Measurements from ENCODE around the gene KANSL2.
"Not testable (repeated sequence)": the region's sequence is repeated elsewhere in the genome, so short reads cannot be mapped to it uniquely, and the experiment has no call there.

The KANSL2 gene

DNA sequence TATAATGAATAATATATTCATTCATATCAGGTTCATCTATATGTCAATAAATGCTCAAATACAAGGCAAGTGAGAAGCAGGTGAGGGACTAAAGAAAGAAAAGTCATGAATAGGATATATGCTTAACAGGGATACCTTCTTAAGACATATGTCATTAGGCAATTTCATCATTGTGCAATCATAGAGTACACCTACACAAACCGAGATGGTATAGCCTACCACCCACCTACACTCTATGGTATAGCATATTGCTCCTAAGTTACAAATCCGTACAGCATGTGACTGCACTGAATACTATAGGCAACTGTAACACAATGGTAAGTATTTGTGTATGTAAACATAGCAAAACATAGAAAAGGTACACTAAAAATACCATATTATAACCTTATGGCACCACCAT is 39.0 kb downstream of the KANSL2 start:
- H3K9me3 ChIP-seq (ENCODE audit: insufficient read depth, low read length, severe bottlenecking): peaks cover 15% of the 10 kb centered on the region
- ATAC-seq (ENCODE audit: insufficient read depth, low read depth): no peak
- no peaks in the 10 kb centered on the region for H3K4me1 ChIP-seq (ENCODE audit: insufficient read depth, low read length)
- no peak overlapping the region for H3K4me3 ChIP-seq (ENCODE audit: low read depth in 1 of 2, low read length in 2 of 2)
- no peak overlapping the region for H3K9ac ChIP-seq (ENCODE audit: low read depth, low read length)
- TF ChIP-seq, protein P1, sequence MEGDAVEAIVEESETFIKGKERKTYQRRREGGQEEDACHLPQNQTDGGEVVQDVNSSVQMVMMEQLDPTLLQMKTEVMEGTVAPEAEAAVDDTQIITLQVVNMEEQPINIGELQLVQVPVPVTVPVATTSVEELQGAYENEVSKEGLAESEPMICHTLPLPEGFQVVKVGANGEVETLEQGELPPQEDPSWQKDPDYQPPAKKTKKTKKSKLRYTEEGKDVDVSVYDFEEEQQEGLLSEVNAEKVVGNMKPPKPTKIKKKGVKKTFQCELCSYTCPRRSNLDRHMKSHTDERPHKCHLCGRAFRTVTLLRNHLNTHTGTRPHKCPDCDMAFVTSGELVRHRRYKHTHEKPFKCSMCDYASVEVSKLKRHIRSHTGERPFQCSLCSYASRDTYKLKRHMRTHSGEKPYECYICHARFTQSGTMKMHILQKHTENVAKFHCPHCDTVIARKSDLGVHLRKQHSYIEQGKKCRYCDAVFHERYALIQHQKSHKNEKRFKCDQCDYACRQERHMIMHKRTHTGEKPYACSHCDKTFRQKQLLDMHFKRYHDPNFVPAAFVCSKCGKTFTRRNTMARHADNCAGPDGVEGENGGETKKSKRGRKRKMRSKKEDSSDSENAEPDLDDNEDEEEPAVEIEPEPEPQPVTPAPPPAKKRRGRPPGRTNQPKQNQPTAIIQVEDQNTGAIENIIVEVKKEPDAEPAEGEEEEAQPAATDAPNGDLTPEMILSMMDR (IDR thresholded peaks at IDR 0.05; ENCODE audit: borderline replicate concordance, extremely low read depth, low read length, poor library complexity, severe bottlenecking): no peak
- no peak for TF ChIP-seq EZH2 (IDR thresholded peaks at IDR 0.05; ENCODE audit: borderline replicate concordance, low read depth, low read length, severe bottlenecking)
- H3K27ac ChIP-seq (ENCODE audit: low read length): no peak overlapping the region
- H3K79me2 ChIP-seq (ENCODE audit: insufficient read depth, low read length): no peaks in the 10 kb centered on the region
- no peak for DNase-seq
- H3K4me2 ChIP-seq (ENCODE audit: insufficient read depth, low read length): no peak overlapping the region
- H2AFZ ChIP-seq (ENCODE audit: low read depth, low read length): no peak overlapping the region
- H3K36me3 ChIP-seq (ENCODE audit: insufficient read depth, low read length): peaks cover 36% of the 10 kb centered on the region
- H4K20me1 ChIP-seq (ENCODE audit: insufficient read depth, low read length): no peaks in the 10 kb centered on the region
- no peaks in the 10 kb centered on the region for H3K27me3 ChIP-seq (ENCODE audit: insufficient read depth, low read length, poor library complexity)

GRCh38 chr12:48641752-48642555 is 40.1 kb downstream of the KANSL2 start:
- H3K4me3 ChIP-seq (ENCODE audit: low read depth in 1 of 2, low read length in 2 of 2); H3K9ac ChIP-seq (ENCODE audit: low read depth, low read length); ATAC-seq (ENCODE audit: insufficient read depth, low read depth); H3K4me2 ChIP-seq (ENCODE audit: insufficient read depth, low read length); H2AFZ ChIP-seq (ENCODE audit: low read depth, low read length); H3K4me1 ChIP-seq (ENCODE audit: insufficient read depth, low read length); H4K20me1 ChIP-seq (ENCODE audit: insufficient read depth, low read length); H3K79me2 ChIP-seq (ENCODE audit: insufficient read depth, low read length); H3K27me3 ChIP-seq (ENCODE audit: insufficient read depth, low read length, poor library complexity); H3K27ac ChIP-seq (ENCODE audit: low read length): not testable (repeated sequence)
- Histone ChIP-seq H3K9me3 (ENCODE audit: insufficient read depth, low read length, severe bottlenecking) (peaks cover 15% of the 10 kb centered on the region), H3K36me3 (ENCODE audit: insufficient read depth, low read length) (peaks cover 32% of the 10 kb centered on the region)
- peak; percentile 29 for DNase-seq

DNA sequence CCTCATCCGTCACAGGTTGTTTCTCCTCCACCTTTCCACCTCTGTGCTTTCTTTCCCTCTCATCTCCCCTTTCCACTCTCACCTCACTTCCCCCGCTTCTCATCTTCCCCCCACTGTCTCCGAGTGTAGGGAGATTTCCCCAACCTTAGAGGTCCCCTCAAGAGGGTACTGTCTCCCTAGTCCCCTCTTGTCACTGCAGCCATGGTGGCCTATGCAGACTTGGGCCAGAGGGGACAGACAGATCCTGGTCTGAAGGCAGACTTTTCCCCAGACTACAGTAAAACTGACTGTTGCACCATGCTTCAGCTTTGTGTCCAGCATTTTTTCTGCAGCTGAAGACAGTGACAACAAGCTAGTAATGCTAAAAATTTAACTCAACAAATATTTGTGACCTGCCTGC is 41.2 kb downstream of the KANSL2 start:
- H3K27me3 ChIP-seq (ENCODE audit: insufficient read depth, low read length, poor library complexity): no peaks in the 10 kb centered on the region
- H3K4me3 ChIP-seq (ENCODE audit: low read depth in 1 of 2, low read length in 2 of 2): no peak overlapping the region
- H4K20me1 ChIP-seq (ENCODE audit: insufficient read depth, low read length): no peaks in the 10 kb centered on the region
- DNase-seq: no peak
- H3K4me1 ChIP-seq (ENCODE audit: insufficient read depth, low read length): no peaks in the 10 kb centered on the region
- TF ChIP-seq, protein P1 (IDR thresholded peaks at IDR 0.05; ENCODE audit: borderline replicate concordance, extremely low read depth, low read length, poor library complexity, severe bottlenecking): no peak
- TF ChIP-seq EZH2 (IDR thresholded peaks at IDR 0.05; ENCODE audit: borderline replicate concordance, low read depth, low read length, severe bottlenecking): no peak
- H3K4me2 ChIP-seq (ENCODE audit: insufficient read depth, low read length): no peak overlapping the region
- no peaks in the 10 kb centered on the region for H3K79me2 ChIP-seq (ENCODE audit: insufficient read depth, low read length)
- ATAC-seq (ENCODE audit: insufficient read depth, low read depth): no peak
- peaks cover 22% of the 10 kb centered on the region; the same call in 1 of the 2 replicates for H3K36me3 ChIP-seq (ENCODE audit: insufficient read depth, low read length)
- H3K27ac ChIP-seq (ENCODE audit: low read length): no peak overlapping the region
- no peak overlapping the region for H3K9ac ChIP-seq (ENCODE audit: low read depth, low read length)
- H2AFZ ChIP-seq (ENCODE audit: low read depth, low read length): no peak overlapping the region
- peaks cover 15% of the 10 kb centered on the region for H3K9me3 ChIP-seq (ENCODE audit: insufficient read depth, low read length, severe bottlenecking)

- Histone ChIP-seq H2AFZ (ENCODE audit: low read depth, low read length) (no peak overlapping the region), H3K27ac (ENCODE audit: low read length) (no peak overlapping the region), H3K4me1 (ENCODE audit: insufficient read depth, low read length) (no peaks in the 10 kb centered on the region), H3K27me3 (ENCODE audit: insufficient read depth, low read length, poor library complexity) (no peaks in the 10 kb centered on the region), H4K20me1 (ENCODE audit: insufficient read depth, low read length) (no peaks in the 10 kb centered on the region), H3K36me3 (ENCODE audit: insufficient read depth, low read length) (peaks cover 22% of the 10 kb centered on the region; the same call in 1 of the 2 replicates), H3K4me3 (ENCODE audit: low read depth in 1 of 2, low read length in 2 of 2) (no peak overlapping the region), H3K9ac (ENCODE audit: low read depth, low read length) (no peak overlapping the region), H3K79me2 (ENCODE audit: insufficient read depth, low read length) (no peaks in the 10 kb centered on the region), H3K9me3 (ENCODE audit: insufficient read depth, low read length, severe bottlenecking) (peaks cover 15% of the 10 kb centered on the region), H3K4me2 (ENCODE audit: insufficient read depth, low read length) (no peak overlapping the region)
- DNase-seq: no peak
- TF ChIP-seq, protein P1 (IDR thresholded peaks at IDR 0.05; ENCODE audit: borderline replicate concordance, extremely low read depth, low read length, poor library complexity, severe bottlenecking): no peak
- ATAC-seq (ENCODE audit: insufficient read depth, low read depth): no peak
Observed at GRCh38 chr12:48640428-48640827, 41.6 kb downstream of the KANSL2 start.
